HepG2 (cell line): ENCODE measurements around the gene CCDC57. TPM values are rescaled to one million over a fixed set of nuclear protein-coding genes. Genes with fewer than 3 reads are reported as not detected.
A peak's percentile ranks its signal among the peaks of the same experiment; 100 is the strongest.

Experiments
- ATAD3A ChIP-seq: sonication (generic); formaldehyde crosslinking; IDR thresholded peaks from 2 replicates; pipeline ENCODE4 v1.4.0; 2020; ENCODE audit warnings: missing genetic modification reagents
- CCDC6 ChIP-seq: sonication (generic); formaldehyde crosslinking; IDR thresholded peaks from 2 replicates; pipeline ENCODE4 v1.8.1; 2022; ENCODE audit warnings: mild to moderate bottlenecking, missing genetic modification reagents, moderate library complexity
- CEBPB ChIP-seq: IDR thresholded peaks from 2 replicates; pipeline ENCODE4 v1.6.1; 2011; ENCODE audit warnings: low read depth, low read length, improper control_type of control experiment, borderline replicate concordance
- HOXA9 ChIP-seq: sonication (generic); formaldehyde crosslinking; IDR thresholded peaks from 2 replicates; pipeline ENCODE4 v1.8.1; 2022; ENCODE audit warnings: missing genetic modification reagents, mild to moderate bottlenecking, moderate library complexity, borderline replicate concordance
- KAT7 ChIP-seq: IDR thresholded peaks from 2 replicates; pipeline ENCODE4 v1.6.1; 2018; ENCODE audit warnings: borderline replicate concordance, missing compliant biosample characterization
- NCOA5 ChIP-seq: sonication (generic); formaldehyde crosslinking; IDR thresholded peaks from 2 replicates; pipeline ENCODE4 v1.4.0; 2020; ENCODE audit warnings: missing genetic modification reagents
- SP140L ChIP-seq: sonication (generic); formaldehyde crosslinking; IDR thresholded peaks from 2 replicates; pipeline ENCODE4 v1.4.0; 2020; ENCODE audit warnings: missing genetic modification reagents, borderline replicate concordance
- TMF1 ChIP-seq: sonication (generic); formaldehyde crosslinking; IDR thresholded peaks from 2 replicates; pipeline ENCODE4 v1.8.1; 2022; ENCODE audit warnings: low read depth, missing genetic modification reagents
- ZBTB38 ChIP-seq: sonication (generic); formaldehyde crosslinking; IDR thresholded peaks from 2 replicates; pipeline ENCODE4 v1.5.1; 2020; ENCODE audit warnings: mild to moderate bottlenecking, missing genetic modification reagents
- ZFP41 ChIP-seq: sonication (generic); formaldehyde crosslinking; IDR thresholded peaks from 2 replicates; pipeline ENCODE4 v1.4.0; 2020; ENCODE audit warnings: mild to moderate bottlenecking, missing genetic modification reagents, borderline replicate concordance
- ZKSCAN1 ChIP-seq: fragments of 150-350 bp; IDR thresholded peaks from 2 replicates; pipeline ENCODE4 v1.6.1; 2014; ENCODE audit warnings: low read length
- polyA plus RNA-seq, 8 experiments: library from polyadenylated mRNA; depleted of rRNA in 3 of 8; stranded (reverse) in 7 of 8; unstranded in 1 of 8; fragments of >200 nt; fragmentation: Illumina TruSeq in 4 of 8; extraction: Trizol in 4 of 8; gene quantifications; 2 replicates each; pipeline versions ENCODE4 v1.2.1 to v1.2.3, GENCODE V29; 2011 to 2016; ENCODE audit warnings: low read depth in 4 of 8, missing spikeins in 1 of 8, mixed read lengths in 1 of 8; ENCODE audit not compliant: insufficient read depth in 1 of 8
- total RNA-seq, 5 experiments: library from RNA; depleted of rRNA; stranded (reverse); fragments of >200 nt; fragmentation: Illumina TruSeq; extraction: Trizol; gene quantifications; 2 replicates each; pipeline ENCODE4 v1.2.3, GENCODE V29; 2016; ENCODE audit warnings: low read depth in 1 of 5
- TF ChIP-seq, protein P1 (sequence below): sonication (generic); formaldehyde crosslinking; IDR thresholded peaks from 2 replicates; pipeline ENCODE4 v1.5.0; 2020; ENCODE audit warnings: mild to moderate bottlenecking, missing genetic modification reagents
- TF ChIP-seq, protein P2 (sequence below): IDR thresholded peaks from 2 replicates; pipeline ENCODE4 v1.6.1; 2016; ENCODE audit warnings: control low read depth
- TF ChIP-seq, protein P3 (sequence below): sonication (generic); formaldehyde crosslinking; IDR thresholded peaks from 2 replicates; pipeline ENCODE4 v1.4.0; 2020; ENCODE audit warnings: low read depth, mild to moderate bottlenecking, missing genetic modification reagents
- TF ChIP-seq, protein P4 (sequence below): sonication (generic); formaldehyde crosslinking; IDR thresholded peaks from 2 replicates; pipeline ENCODE4 v1.4.0; 2020; ENCODE audit warnings: mild to moderate bottlenecking, missing genetic modification reagents, borderline replicate concordance
- TF ChIP-seq, protein P5 (sequence below): sonication (generic); formaldehyde crosslinking; IDR thresholded peaks from 2 replicates; pipeline ENCODE4 v1.4.0; 2020; ENCODE audit warnings: mild to moderate bottlenecking, missing genetic modification reagents, borderline replicate concordance

The CCDC57 gene
- total and polyA plus RNA-seq, 2 of the 13 experiments (the other 11 are each of a cell fraction or from before 2014, with no cell fraction given) = 59.3 to 59.9 TPM

DNA sequence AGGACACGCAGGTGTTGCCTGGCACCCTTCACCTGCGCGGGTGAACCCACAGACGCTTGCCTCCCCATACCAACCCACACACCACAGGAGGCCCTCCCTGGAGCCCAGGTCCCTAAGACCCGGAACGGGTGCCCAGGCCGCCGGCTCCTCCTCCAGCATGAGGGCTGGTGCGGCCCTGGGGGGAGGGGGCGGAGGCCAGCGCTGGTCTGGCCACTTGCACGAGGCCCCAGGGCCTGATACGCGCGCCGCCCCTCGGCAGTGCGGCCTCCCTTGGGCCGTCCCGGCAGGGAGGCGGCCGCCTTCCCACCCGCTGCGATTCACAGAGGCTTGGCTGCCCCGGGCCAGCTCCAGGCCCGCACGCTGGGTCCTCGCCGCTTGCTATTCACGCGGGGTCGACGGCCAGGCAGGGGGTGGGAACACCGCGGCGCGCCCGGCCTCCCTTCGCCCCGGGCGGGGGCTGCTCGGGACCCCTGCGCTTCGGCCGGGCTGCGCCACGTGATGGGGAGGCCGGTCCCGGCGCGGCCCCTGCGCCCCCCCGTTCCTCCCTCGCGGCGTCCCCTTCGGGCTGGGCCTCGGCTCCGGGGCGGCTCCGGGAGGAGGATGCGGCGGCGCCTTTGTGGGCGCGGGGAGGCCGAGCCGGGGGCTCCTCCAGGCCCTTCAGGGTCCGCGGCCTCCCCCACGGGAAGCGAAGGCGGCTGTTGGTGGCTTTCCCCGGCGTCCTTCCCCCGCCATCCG is 115.3 kb downstream of the CCDC57 start (continued):
- no peak; the same call in 1 of the 2 replicates for TF ChIP-seq HOXA9 (CRISPR knock-in tag)
- TF ChIP-seq, protein P1, sequence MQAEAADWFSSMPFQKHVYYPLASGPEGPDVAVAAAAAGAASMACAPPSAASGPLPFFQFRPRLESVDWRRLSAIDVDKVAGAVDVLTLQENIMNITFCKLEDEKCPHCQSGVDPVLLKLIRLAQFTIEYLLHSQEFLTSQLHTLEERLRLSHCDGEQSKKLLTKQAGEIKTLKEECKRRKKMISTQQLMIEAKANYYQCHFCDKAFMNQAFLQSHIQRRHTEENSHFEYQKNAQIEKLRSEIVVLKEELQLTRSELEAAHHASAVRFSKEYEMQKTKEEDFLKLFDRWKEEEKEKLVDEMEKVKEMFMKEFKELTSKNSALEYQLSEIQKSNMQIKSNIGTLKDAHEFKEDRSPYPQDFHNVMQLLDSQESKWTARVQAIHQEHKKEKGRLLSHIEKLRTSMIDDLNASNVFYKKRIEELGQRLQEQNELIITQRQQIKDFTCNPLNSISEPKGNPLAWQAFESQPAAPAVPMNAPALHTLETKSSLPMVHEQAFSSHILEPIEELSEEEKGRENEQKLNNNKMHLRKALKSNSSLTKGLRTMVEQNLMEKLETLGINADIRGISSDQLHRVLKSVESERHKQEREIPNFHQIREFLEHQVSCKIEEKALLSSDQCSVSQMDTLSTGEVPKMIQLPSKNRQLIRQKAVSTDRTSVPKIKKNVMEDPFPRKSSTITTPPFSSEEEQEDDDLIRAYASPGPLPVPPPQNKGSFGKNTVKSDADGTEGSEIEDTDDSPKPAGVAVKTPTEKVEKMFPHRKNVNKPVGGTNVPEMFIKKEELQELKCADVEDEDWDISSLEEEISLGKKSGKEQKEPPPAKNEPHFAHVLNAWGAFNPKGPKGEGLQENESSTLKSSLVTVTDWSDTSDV (CRISPR knock-in tag) = peak; percentile 61; the same call in 1 of the 2 replicates
- TF ChIP-seq, protein P2, sequence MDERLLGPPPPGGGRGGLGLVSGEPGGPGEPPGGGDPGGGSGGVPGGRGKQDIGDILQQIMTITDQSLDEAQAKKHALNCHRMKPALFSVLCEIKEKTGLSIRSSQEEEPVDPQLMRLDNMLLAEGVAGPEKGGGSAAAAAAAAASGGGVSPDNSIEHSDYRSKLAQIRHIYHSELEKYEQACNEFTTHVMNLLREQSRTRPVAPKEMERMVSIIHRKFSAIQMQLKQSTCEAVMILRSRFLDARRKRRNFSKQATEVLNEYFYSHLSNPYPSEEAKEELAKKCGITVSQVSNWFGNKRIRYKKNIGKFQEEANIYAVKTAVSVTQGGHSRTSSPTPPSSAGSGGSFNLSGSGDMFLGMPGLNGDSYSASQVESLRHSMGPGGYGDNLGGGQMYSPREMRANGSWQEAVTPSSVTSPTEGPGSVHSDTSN (CRISPR knock-in tag) = no peak
- peak; percentile 39; the same call in 1 of the 2 replicates for TF ChIP-seq TMF1 (CRISPR knock-in tag)
- TF ChIP-seq ZKSCAN1 = no peak
- no peak; the same call in 1 of the 2 replicates for TF ChIP-seq KAT7 (CRISPR knock-in tag)
- TF ChIP-seq ZFP41 = no peak
- TF ChIP-seq ATAD3A (CRISPR knock-in tag) = no peak
- no peak for TF ChIP-seq CEBPB
- no peak for TF ChIP-seq NCOA5
- TF ChIP-seq, protein P3, sequence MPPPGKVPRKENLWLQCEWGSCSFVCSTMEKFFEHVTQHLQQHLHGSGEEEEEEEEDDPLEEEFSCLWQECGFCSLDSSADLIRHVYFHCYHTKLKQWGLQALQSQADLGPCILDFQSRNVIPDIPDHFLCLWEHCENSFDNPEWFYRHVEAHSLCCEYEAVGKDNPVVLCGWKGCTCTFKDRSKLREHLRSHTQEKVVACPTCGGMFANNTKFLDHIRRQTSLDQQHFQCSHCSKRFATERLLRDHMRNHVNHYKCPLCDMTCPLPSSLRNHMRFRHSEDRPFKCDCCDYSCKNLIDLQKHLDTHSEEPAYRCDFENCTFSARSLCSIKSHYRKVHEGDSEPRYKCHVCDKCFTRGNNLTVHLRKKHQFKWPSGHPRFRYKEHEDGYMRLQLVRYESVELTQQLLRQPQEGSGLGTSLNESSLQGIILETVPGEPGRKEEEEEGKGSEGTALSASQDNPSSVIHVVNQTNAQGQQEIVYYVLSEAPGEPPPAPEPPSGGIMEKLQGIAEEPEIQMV (CRISPR knock-in tag) = 0 out of 2 replicates have a peak, but pooled peaks have one; percentile 48
- TF ChIP-seq, protein P4, sequence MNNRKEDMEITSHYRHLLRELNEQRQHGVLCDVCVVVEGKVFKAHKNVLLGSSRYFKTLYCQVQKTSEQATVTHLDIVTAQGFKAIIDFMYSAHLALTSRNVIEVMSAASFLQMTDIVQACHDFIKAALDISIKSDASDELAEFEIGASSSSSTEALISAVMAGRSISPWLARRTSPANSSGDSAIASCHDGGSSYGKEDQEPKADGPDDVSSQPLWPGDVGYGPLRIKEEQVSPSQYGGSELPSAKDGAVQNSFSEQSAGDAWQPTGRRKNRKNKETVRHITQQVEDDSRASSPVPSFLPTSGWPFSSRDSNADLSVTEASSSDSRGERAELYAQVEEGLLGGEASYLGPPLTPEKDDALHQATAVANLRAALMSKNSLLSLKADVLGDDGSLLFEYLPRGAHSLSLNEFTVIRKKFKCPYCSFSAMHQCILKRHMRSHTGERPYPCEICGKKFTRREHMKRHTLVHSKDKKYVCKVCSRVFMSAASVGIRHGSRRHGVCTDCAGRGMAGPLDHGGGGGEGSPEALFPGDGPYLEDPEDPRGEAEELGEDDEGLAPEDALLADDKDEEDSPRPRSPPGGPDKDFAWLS = peak; percentile 52; the same call in 1 of the 2 replicates
- TF ChIP-seq ZBTB38 (CRISPR knock-in tag) = no peak
- no peak; the same call in 1 of the 2 replicates for TF ChIP-seq CCDC6 (CRISPR knock-in tag)
- TF ChIP-seq, protein P5, sequence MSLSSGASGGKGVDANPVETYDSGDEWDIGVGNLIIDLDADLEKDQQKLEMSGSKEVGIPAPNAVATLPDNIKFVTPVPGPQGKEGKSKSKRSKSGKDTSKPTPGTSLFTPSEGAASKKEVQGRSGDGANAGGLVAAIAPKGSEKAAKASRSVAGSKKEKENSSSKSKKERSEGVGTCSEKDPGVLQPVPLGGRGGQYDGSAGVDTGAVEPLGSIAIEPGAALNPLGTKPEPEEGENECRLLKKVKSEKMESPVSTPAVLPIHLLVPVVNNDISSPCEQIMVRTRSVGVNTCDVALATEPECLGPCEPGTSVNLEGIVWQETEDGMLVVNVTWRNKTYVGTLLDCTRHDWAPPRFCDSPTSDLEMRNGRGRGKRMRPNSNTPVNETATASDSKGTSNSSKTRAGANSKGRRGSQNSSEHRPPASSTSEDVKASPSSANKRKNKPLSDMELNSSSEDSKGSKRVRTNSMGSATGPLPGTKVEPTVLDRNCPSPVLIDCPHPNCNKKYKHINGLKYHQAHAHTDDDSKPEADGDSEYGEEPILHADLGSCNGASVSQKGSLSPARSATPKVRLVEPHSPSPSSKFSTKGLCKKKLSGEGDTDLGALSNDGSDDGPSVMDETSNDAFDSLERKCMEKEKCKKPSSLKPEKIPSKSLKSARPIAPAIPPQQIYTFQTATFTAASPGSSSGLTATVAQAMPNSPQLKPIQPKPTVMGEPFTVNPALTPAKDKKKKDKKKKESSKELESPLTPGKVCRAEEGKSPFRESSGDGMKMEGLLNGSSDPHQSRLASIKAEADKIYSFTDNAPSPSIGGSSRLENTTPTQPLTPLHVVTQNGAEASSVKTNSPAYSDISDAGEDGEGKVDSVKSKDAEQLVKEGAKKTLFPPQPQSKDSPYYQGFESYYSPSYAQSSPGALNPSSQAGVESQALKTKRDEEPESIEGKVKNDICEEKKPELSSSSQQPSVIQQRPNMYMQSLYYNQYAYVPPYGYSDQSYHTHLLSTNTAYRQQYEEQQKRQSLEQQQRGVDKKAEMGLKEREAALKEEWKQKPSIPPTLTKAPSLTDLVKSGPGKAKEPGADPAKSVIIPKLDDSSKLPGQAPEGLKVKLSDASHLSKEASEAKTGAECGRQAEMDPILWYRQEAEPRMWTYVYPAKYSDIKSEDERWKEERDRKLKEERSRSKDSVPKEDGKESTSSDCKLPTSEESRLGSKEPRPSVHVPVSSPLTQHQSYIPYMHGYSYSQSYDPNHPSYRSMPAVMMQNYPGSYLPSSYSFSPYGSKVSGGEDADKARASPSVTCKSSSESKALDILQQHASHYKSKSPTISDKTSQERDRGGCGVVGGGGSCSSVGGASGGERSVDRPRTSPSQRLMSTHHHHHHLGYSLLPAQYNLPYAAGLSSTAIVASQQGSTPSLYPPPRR (CRISPR knock-in tag) = no peak
- no peak for TF ChIP-seq SP140L
